ENCODE measurements around the gene TMEM115. TPM values are rescaled to one million over a fixed set of nuclear protein-coding genes. Genes with fewer than 3 reads are reported as not detected.

Gene TMEM115
- total and polyA plus RNA-seq, 8 donors: 13.8 to 29.2 (median 16.8) TPM

GRCh38 chr3:50352781-50353180 is 6.5 kb downstream of the TMEM115 start:
- TF ChIP-seq CTCF (IDR thresholded peaks at IDR 0.05): no peak
- WGBS, 2 donors: 7 to 11% methylated on average over 2 of the region's 2 CpGs
- ATAC-seq (no peak), DNase-seq (no peak), FAIRE-seq (no peak)
- Histone ChIP-seq H3K27ac (peak overlapping the region in 1 of 4 donors; percentile 50), H3K4me3 (no peak overlapping the region), H3K9me3 (no peaks in the 10 kb centered on the region), H3K27me3 (no peaks in the 10 kb centered on the region), H3K4me1 (peaks cover 14 to 56% (median 34%) of the 10 kb centered on the region in 3 donors), H3K36me3 (peaks cover 3 to 28% (median 8%) of the 10 kb centered on the region in 3 donors)
- intact Hi-C loops (cut with DNase I): no loop called here

- ATAC-seq: peak in 3 of 4 donors; percentile 0 to 1 (median 1)
- peak in 1 of 6 donors; percentile 72 for DNase-seq
- Histone ChIP-seq H3K4me3 (peak overlapping the region; percentile 45 to 69 (median 56)), H3K27me3 (no peaks in the 10 kb centered on the region), H3K36me3 (peaks cover 3 to 33% (median 8%) of the 10 kb centered on the region in 3 donors), H3K9me3 (no peaks in the 10 kb centered on the region), H3K4me1 (peaks cover 8 to 44% (median 20%) of the 10 kb centered on the region in 3 donors), H3K27ac (peak overlapping the region; percentile 82 to 94 (median 92))
- intact Hi-C loops (cut with DNase I): no loop called here
- FAIRE-seq: no peak
- no peak for TF ChIP-seq CTCF (IDR thresholded peaks at IDR 0.05)
- 21 to 25% methylated on average over 11 of the region's 11 CpGs for WGBS, 2 donors
These were observed 8.0 kb downstream of the TMEM115 start for GRCh38 chr3:50351323-50351697.

- peaks cover 3 to 33% (median 8%) of the 10 kb centered on the region in 3 donors for H3K36me3 ChIP-seq
- 0% methylated on average over 64 of the region's 64 CpGs for WGBS, 2 donors
- peak within 1 kb of the TSS; percentile 45 to 69 (median 56) for H3K4me3 ChIP-seq
- DNase-seq (peak; percentile 98 to 99 (median 98)), ATAC-seq (peak; percentile 91 to 95 (median 92)), FAIRE-seq (no peak)
- H3K4me1 ChIP-seq: peaks cover 2 to 38% (median 14%) of the 10 kb centered on the region in 3 donors
- intact Hi-C loops (cut with DNase I): no loop called here
- no peaks in the 10 kb centered on the region for H3K9me3 ChIP-seq
- H3K27me3 ChIP-seq: no peaks in the 10 kb centered on the region
- peak within 1 kb of the TSS; percentile 82 to 94 (median 92) for H3K27ac ChIP-seq
- no peak for TF ChIP-seq CTCF (IDR thresholded peaks at IDR 0.05)
These were observed 8.6 kb downstream of the TMEM115 start, which contains the start of the genes CYB561D2 and NPRL2 for GRCh38 chr3:50350527-50351322. Gene CYB561D2, plus strand, starts transcription at chr3:50350862. Its CDS starts 572 bp downstream, at chr3:50351434. Gene NPRL2, minus strand, starts transcription at chr3:50350775. Its CDS starts 123 bp downstream, at chr3:50350652.

GRCh38 chr3:50350213-50350526 is 9.2 kb downstream of the TMEM115 start:
- TF ChIP-seq CTCF (IDR thresholded peaks at IDR 0.05): no peak
- DNase-seq (no peak), ATAC-seq (no peak), FAIRE-seq (no peak)
- peaks cover 3 to 30% (median 7%) of the 10 kb centered on the region in 3 donors for H3K36me3 ChIP-seq
- H3K27ac ChIP-seq: peak overlapping the region; percentile 82 to 94 (median 92)
- H3K27me3 ChIP-seq: no peaks in the 10 kb centered on the region
- H3K4me3 ChIP-seq: peak overlapping the region; percentile 45 to 69 (median 56)
- intact Hi-C loops (cut with DNase I): no loop called here
- 4% methylated on average over 7 of the region's 7 CpGs for WGBS, 2 donors
- H3K9me3 ChIP-seq: no peaks in the 10 kb centered on the region
- peaks cover 0 to 32% (median 11%) of the 10 kb centered on the region in 3 donors for H3K4me1 ChIP-seq
